HepG2 (cell line): ENCODE data around the gene DCAF6. TPM values are rescaled to one million over a fixed set of nuclear protein-coding genes. Genes with fewer than 3 reads are reported as not detected.

ENCODE experiments used
- ATAC-seq: fragments of 200-7000 bp; cut with Tn5 transposase; 3 replicates; pipeline ENCODE4 v1.9.1; 2020; ENCODE audit warnings: mild to moderate bottlenecking, moderate library complexity
- BruUV-seq: library from RNA; stranded (reverse); fragments of 400-500 nt; replicated peaks from 2 replicates; lab custom pipeline; 2021; lab: Mats Ljungman, UMichigan
- CTCF ChIA-PET: fragments of 300-600 bp; formaldehyde crosslinking; extraction: SDS; loops from one replicate; lab custom pipeline; 2021; ENCODE audit warnings: low total read pairs, inconsistent platforms, low intra/inter-chr PET ratio; lab: Yijun Ruan, JAX
- POLR2A ChIA-PET: fragments of 350-600 bp; sonication (Branson Sonifier 250); formaldehyde crosslinking; loops from one replicate; lab custom pipeline; 2020; ENCODE audit warnings: antibody characterized with exemption, inconsistent platforms; lab: Yijun Ruan, JAX
- DNase-seq: peaks from one replicate; pipeline ENCODE4 v3.0.0-alpha.2; 2015; ENCODE audit warnings: low spot score
- FAIRE-seq: peaks from 3 replicates; lab custom pipeline; 2011; peaks lifted over from hg19 to GRCh38; lab: Jason Lieb, UNC
- H2AFZ ChIP-seq: one replicate; pipeline ENCODE4 v1.6.1; 2011; ENCODE audit warnings: low read length, inconsistent platforms
- H3K27ac ChIP-seq: fragments of 300-600 bp; 3 replicates; pipeline ENCODE4 v1.8.0; 2011; ENCODE audit warnings: mixed run types, mild to moderate bottlenecking, mixed read lengths, low read length, inconsistent platforms; ENCODE audit not compliant: insufficient read depth; ENCODE audit errors: extremely low read length
- H3K27me3 ChIP-seq, 2 experiments: fragments of 200-600 bp in 1 of 2; 2 replicates in 1 of 2; 3 replicates in 1 of 2; pipeline versions ENCODE4 v1.6.0 to v1.8.0; 2011; ENCODE audit warnings: low read length in 2 of 2, mild to moderate bottlenecking in 2 of 2, moderate library complexity in 2 of 2, inconsistent platforms in 1 of 2; ENCODE audit not compliant: insufficient read depth in 2 of 2, control insufficient read depth in 1 of 2
- H3K36me3 ChIP-seq, 2 experiments: fragments of 200-600 bp in 1 of 2; replicated peaks in 1 of 2; 2 replicates in 1 of 2; 3 replicates in 1 of 2; pipeline versions ENCODE4 v1.5.1 to v1.8.0; 2011; ENCODE audit warnings: low read length in 2 of 2, inconsistent platforms in 1 of 2; ENCODE audit not compliant: insufficient read depth in 2 of 2, control insufficient read depth in 1 of 2
- H3K4me1 ChIP-seq: 2 replicates; pipeline ENCODE4 v1.5.1; 2012; ENCODE audit warnings: low read length, inconsistent platforms; ENCODE audit not compliant: insufficient read depth
- H3K4me2 ChIP-seq: 2 replicates; pipeline ENCODE4 v1.6.0; 2011; ENCODE audit warnings: low read depth, low read length, inconsistent platforms
- H3K4me3 ChIP-seq, 3 experiments: fragments of 200-600 bp in 1 of 3; sonication (generic), shearing (Covaris generic) in 1 of 3; replicated peaks in 1 of 3; 2 replicates each; pipeline ENCODE4 v1.5.1; 2011 to 2016; ENCODE audit warnings: low read length in 3 of 3, inconsistent platforms in 2 of 3, low read depth in 2 of 3, mild to moderate bottlenecking in 2 of 3, control low read depth in 1 of 3, mixed read lengths in 1 of 3; ENCODE audit not compliant: insufficient read depth in 1 of 3
- H3K79me2 ChIP-seq: one replicate; pipeline ENCODE4 v1.6.1; 2011; ENCODE audit warnings: low read length, inconsistent platforms; ENCODE audit not compliant: insufficient read depth
- H3K9ac ChIP-seq: 2 replicates; pipeline ENCODE4 v1.6.0; 2011; ENCODE audit warnings: mild to moderate bottlenecking, low read depth, low read length, inconsistent platforms; ENCODE audit not compliant: insufficient read depth
- H3K9me3 ChIP-seq: 2 replicates; pipeline ENCODE4 v1.5.1; 2012; ENCODE audit warnings: mild to moderate bottlenecking, low read length
- H4K20me1 ChIP-seq: 2 replicates; pipeline ENCODE4 v1.6.0; 2011; ENCODE audit warnings: inconsistent platforms, mild to moderate bottlenecking, low read length, moderate library complexity; ENCODE audit not compliant: insufficient read depth
- ARID3A ChIP-seq: IDR thresholded peaks from 2 replicates; pipeline ENCODE4 v1.6.1; 2012; ENCODE audit warnings: low read depth, low read length, improper control_type of control experiment
- HNF4G ChIP-seq, 2 experiments: sonication (generic) in 1 of 2; formaldehyde crosslinking in 1 of 2; IDR thresholded peaks; 2 replicates each; pipeline versions ENCODE4 v1.4.0 to v1.6.1; 2011 to 2020; ENCODE audit warnings: borderline replicate concordance in 2 of 2, low read depth in 2 of 2, mild to moderate bottlenecking in 2 of 2, low read length in 1 of 2, missing genetic modification reagents in 1 of 2, moderate library complexity in 1 of 2
- ISL2 ChIP-seq: sonication (generic); formaldehyde crosslinking; IDR thresholded peaks from 2 replicates; pipeline ENCODE4 v1.5.0; 2020; ENCODE audit warnings: missing genetic modification reagents
- KDM1A ChIP-seq: IDR thresholded peaks from 2 replicates; pipeline ENCODE4 v1.6.1; 2016; ENCODE audit warnings: missing compliant biosample characterization
- KDM4B ChIP-seq: sonication (generic); formaldehyde crosslinking; IDR thresholded peaks from 2 replicates; pipeline ENCODE4 v1.4.0; 2020; ENCODE audit warnings: missing genetic modification reagents
- MTERF4 ChIP-seq: sonication (generic); formaldehyde crosslinking; IDR thresholded peaks from 2 replicates; pipeline ENCODE4 v1.8.0; 2023; ENCODE audit warnings: mild to moderate bottlenecking, missing genetic modification reagents
- NFKBIZ ChIP-seq: IDR thresholded peaks from 2 replicates; pipeline ENCODE4 v1.6.1; 2018; ENCODE audit warnings: missing genetic modification reagents, missing compliant biosample characterization
- SIX1 ChIP-seq: sonication (generic); formaldehyde crosslinking; IDR thresholded peaks from 2 replicates; pipeline ENCODE4 v1.4.0; 2020; ENCODE audit warnings: missing genetic modification reagents, borderline replicate concordance
- SOX13 ChIP-seq, 3 experiments: fragments of 450-650 bp in 1 of 3; sonication (generic) in 1 of 3; formaldehyde crosslinking in 1 of 3; IDR thresholded peaks in 2 of 3; conservative IDR thresholded peaks in 1 of 3; 2 replicates each; pipeline versions ENCODE4 v1.5.0 to v1.6.1; 2016 to 2020; ENCODE audit warnings: antibody characterized with exemption in 1 of 3, mild to moderate bottlenecking in 1 of 3, missing compliant biosample characterization in 1 of 3, missing genetic modification reagents in 1 of 3, moderate library complexity in 1 of 3
- ZBTB3 ChIP-seq: sonication (generic); formaldehyde crosslinking; IDR thresholded peaks from 2 replicates; pipeline ENCODE4 v1.4.0; 2020; ENCODE audit warnings: low read depth, mild to moderate bottlenecking, moderate library complexity, missing genetic modification reagents, borderline replicate concordance
- ZNF280D ChIP-seq: sonication (generic); formaldehyde crosslinking; IDR thresholded peaks from 2 replicates; pipeline ENCODE4 v1.5.1; 2020; ENCODE audit warnings: mild to moderate bottlenecking, missing genetic modification reagents
- ZNF704 ChIP-seq: sonication (generic); formaldehyde crosslinking; IDR thresholded peaks from 2 replicates; pipeline ENCODE4 v1.8.1; 2023; ENCODE audit warnings: mild to moderate bottlenecking, inconsistent platforms, moderate library complexity, missing genetic modification reagents, borderline replicate concordance
- WGBS: methylation state at CpG from one replicate; pipeline ENCODE4 v1.1.6; 2017; ENCODE audit warnings: low lambda C conversion rate; 5-methylcytosine and 5-hydroxymethylcytosine counted together
- in situ Hi-C: cut with HindIII; loops from 2 replicates; pipeline ENCODE4 v1.10.0; 2017; ENCODE audit warnings: low pct_unique_long_range_greater_than_20kb; ENCODE audit not compliant: extremely low pct_ligation_motif_present
- intact Hi-C: fragments of 100-400 bp; cut with micrococcal nuclease; formaldehyde crosslinking; loops from one replicate; pipeline ENCODE4 v1.10.0; 2022; ENCODE audit not compliant: unreplicated experiment
- polyA plus RNA-seq, 8 experiments: library from polyadenylated mRNA; depleted of rRNA in 3 of 8; stranded (reverse) in 7 of 8; unstranded in 1 of 8; fragments of >200 nt; fragmentation: Illumina TruSeq in 4 of 8; extraction: Trizol in 4 of 8; gene quantifications; 2 replicates each; pipeline versions ENCODE4 v1.2.1 to v1.2.3, GENCODE V29; 2011 to 2016; ENCODE audit warnings: low read depth in 4 of 8, missing spikeins in 1 of 8, mixed read lengths in 1 of 8; ENCODE audit not compliant: insufficient read depth in 1 of 8
- total RNA-seq, 5 experiments: library from RNA; depleted of rRNA; stranded (reverse); fragments of >200 nt; fragmentation: Illumina TruSeq; extraction: Trizol; gene quantifications; 2 replicates each; pipeline ENCODE4 v1.2.3, GENCODE V29; 2016; ENCODE audit warnings: low read depth in 1 of 5

The DCAF6 gene
- total and polyA plus RNA-seq, 2 of the 13 experiments (the other 11 are each of a cell fraction or from before 2014, with no cell fraction given) = 24.7 to 33.7 TPM

GRCh38 chr1:167924543-167925231 lies 11.8 kb upstream of the DCAF6 start (continued):
- TF ChIP-seq ARID3A = no peak
- TF ChIP-seq MTERF4 (CRISPR knock-in tag) = no peak
- TF ChIP-seq NFKBIZ (CRISPR knock-in tag) = no peak

GRCh38 chr1:167926486-167926997 lies 9.9 kb upstream of the DCAF6 start:
- no peak overlapping the region for H2AFZ ChIP-seq
- no peaks in the 10 kb centered on the region for H3K36me3 ChIP-seq
- intact Hi-C loops = no loop called here
- 7% methylated on average over 6 of the region's 6 CpGs for WGBS
- peak overlapping the region; percentile 47 for H3K27ac ChIP-seq
- ChIA-PET CTCF (no interaction called here), POLR2A (interaction anchor here (2.1 to 3.2 kb wide), 2 partner anchors 10 to 12 kb away, joined by 13 to 44 read pairs; partner anchors contain the start of genes ADCY10, DCAF6 and MPC2)
- H4K20me1 ChIP-seq = peaks cover 7% of the 10 kb centered on the region; the same call in 1 of the 2 replicates
- FAIRE-seq = peak; percentile 88
- H3K4me2 ChIP-seq = peak overlapping the region; percentile 73
- no TSS peak for BruUV-seq
- in situ Hi-C loops = no loop called here
- peak; percentile 95 for ATAC-seq
- peaks cover 64% of the 10 kb centered on the region for H3K4me1 ChIP-seq
- peak; percentile 79 for DNase-seq
- peaks cover 59% of the 10 kb centered on the region for H3K79me2 ChIP-seq
- no peaks in the 10 kb centered on the region for H3K27me3 ChIP-seq
- H3K9ac ChIP-seq = 0 out of 2 replicates have a peak overlapping the region, but pooled peaks have one; percentile 37
- peak overlapping the region in 2 of 3 experiments; percentile 31 to 59; a peak in 3 of 6 replicates for H3K4me3 ChIP-seq
- no peaks in the 10 kb centered on the region for H3K9me3 ChIP-seq
- TF ChIP-seq ZNF280D (CRISPR knock-in tag) (no peak), HNF4G (IDR thresholded peaks at IDR 0.05; ENCODE audit: borderline replicate concordance, low read depth, low read length) (peak; percentile 42; the same call in 1 of the 2 replicates), HNF4G (CRISPR knock-in tag; IDR thresholded peaks at IDR 0.05; ENCODE audit: borderline replicate concordance, low read depth) (no peak), SIX1 (peak; percentile 59; the same call in 1 of the 2 replicates), KDM4B (CRISPR knock-in tag) (0 out of 2 replicates have a peak, but pooled peaks have one; percentile 30), SOX13 (IDR thresholded peaks at IDR 0.05) (no peak), SOX13 (CRISPR knock-in tag; conservative IDR thresholded peaks at IDR 0.05 in 1 of 2, IDR thresholded peaks at IDR 0.05 in 1 of 2) (peak in 1 of 2 experiments; percentile 68; a peak in 2 of 4 replicates), KDM1A (CRISPR knock-in tag) (peak; percentile 71; the same call in 1 of the 2 replicates), ZNF704 (CRISPR knock-in tag) (no peak), ISL2 (CRISPR knock-in tag) (peak; percentile 46; the same call in 1 of the 2 replicates), ZBTB3 (CRISPR knock-in tag) (no peak)
